Small intestine (tissue), 7 donors: ENCODE measurements around the gene ZBTB16. TPM values are rescaled to one million over a fixed set of nuclear protein-coding genes. Genes with fewer than 3 reads are reported as not detected.

Source experiments
- DNase-seq, 2 donors: peaks; one replicate each; pipeline versions ENCODE4 v3.0.0 to v3.0.0-alpha.2; 2013
- FAIRE-seq: peaks from 2 replicates; lab custom pipeline; 2012; peaks lifted over from hg19 to GRCh38; lab: Jason Lieb, UNC
- H3K27ac ChIP-seq, 3 donors: one replicate each; pipeline ENCODE4 v1.5.1; 2013; ENCODE audit warnings: low read length in 2 of 3, mild to moderate bottlenecking in 2 of 3, control low read depth in 1 of 3, inconsistent platforms in 1 of 3, low read depth in 1 of 3, moderate library complexity in 1 of 3
- H3K27me3 ChIP-seq, 3 donors: one replicate each; pipeline ENCODE4 v1.6.1; 2013; ENCODE audit warnings: low read length in 3 of 3, inconsistent platforms in 1 of 3; ENCODE audit not compliant: control insufficient read depth in 3 of 3, insufficient read depth in 3 of 3
- H3K36me3 ChIP-seq, 3 donors: one replicate each; pipeline ENCODE4 v1.6.1; 2013; ENCODE audit warnings: low read length in 3 of 3, inconsistent platforms in 1 of 3, low read depth in 1 of 3, mild to moderate bottlenecking in 1 of 3, moderate library complexity in 1 of 3; ENCODE audit not compliant: control insufficient read depth in 3 of 3, insufficient read depth in 2 of 3
- H3K4me1 ChIP-seq, 3 donors: one replicate each; pipeline ENCODE4 v1.6.1; 2013; ENCODE audit warnings: low read length in 2 of 3, inconsistent platforms in 1 of 3, low read depth in 1 of 3, mild to moderate bottlenecking in 1 of 3, moderate library complexity in 1 of 3; ENCODE audit not compliant: control insufficient read depth in 3 of 3, insufficient read depth in 2 of 3
- H3K4me3 ChIP-seq, 3 donors: one replicate each; pipeline ENCODE4 v1.5.1; 2013; ENCODE audit warnings: low read length in 3 of 3, control low read depth in 1 of 3, inconsistent platforms in 1 of 3, low read depth in 1 of 3, mild to moderate bottlenecking in 1 of 3, moderate library complexity in 1 of 3
- H3K9me3 ChIP-seq, 2 donors: one replicate each; pipeline ENCODE4 v1.6.1; 2013; ENCODE audit warnings: low read depth in 1 of 2, low read length in 1 of 2; ENCODE audit not compliant: control insufficient read depth in 2 of 2, insufficient read depth in 1 of 2
- WGBS, 3 donors: extraction: QIAGEN DNeasy Blood & Tissue Kit; methylation state at CpG; one replicate each; pipeline ENCODE4 v1.1.7; 2013; 5-methylcytosine and 5-hydroxymethylcytosine counted together
- polyA plus RNA-seq, 4 donors: library from polyadenylated mRNA; stranded (reverse) in 3 of 4; unstranded in 1 of 4; fragments of 200-250 nt in 3 of 4; fragments of 120-200 nt in 1 of 4; gene quantifications; one replicate each; pipeline versions ENCODE4 v1.2.1 to v1.2.3, GENCODE V29; 2013
- donor health status: healthy with polysubstance abuse.
- donor health status: control.
- donor health status: control.
- donor health status: Bipolar disorder and iron deficiency.
- donor health status: healthy.

ZBTB16 gene
- polyA plus RNA-seq, 4 donors, result 1.5 to 32.4 (median 17.4) TPM

DNA sequence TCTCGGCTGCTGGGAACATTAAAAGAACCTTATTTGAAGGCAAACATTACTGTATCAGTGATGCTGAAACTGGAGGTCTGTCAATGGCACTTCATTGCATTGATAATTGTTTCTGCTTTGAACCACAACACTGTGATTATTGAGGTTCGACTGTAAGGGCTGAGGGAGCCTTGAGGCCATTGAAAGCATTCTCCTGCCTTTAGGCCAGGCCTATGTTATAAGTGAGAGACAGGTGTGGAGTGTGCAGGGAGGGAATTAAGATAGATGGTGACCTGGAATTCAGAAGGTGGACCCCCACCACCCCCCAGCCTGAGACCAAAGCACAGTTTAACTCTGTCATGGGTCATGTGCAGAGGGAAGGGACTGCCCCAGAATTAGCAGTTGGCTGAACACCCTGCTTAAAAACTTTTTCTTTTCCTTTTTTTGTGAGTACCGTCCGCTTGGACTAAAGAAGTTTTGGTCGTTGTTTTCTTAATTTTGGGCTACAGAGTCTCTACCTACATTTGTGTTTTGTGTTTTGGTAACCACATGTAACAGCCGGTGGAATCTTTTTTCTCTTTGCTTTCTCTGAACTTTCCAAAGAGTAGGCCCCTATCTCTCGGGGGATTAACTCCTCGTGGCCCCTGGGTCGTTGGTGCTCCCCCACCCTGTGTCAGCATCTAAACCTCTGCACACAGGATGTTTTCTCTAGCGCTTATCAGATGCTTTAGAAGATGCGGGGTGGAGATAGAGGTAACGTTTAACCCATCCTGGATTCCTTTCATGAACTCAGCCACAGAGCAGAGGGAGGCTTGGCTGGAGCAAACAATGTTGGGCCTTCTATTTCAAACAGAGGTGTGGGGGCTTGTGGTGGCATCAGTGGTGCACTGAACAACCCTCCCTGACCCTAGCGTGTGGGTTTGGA lies 43.7 kb downstream of the ZBTB16 start:
- no peak overlapping the region for H3K4me3 ChIP-seq
- no peaks in the 10 kb centered on the region for H3K9me3 ChIP-seq
- WGBS, 3 donors, result 71 to 88% (median 76%) methylated on average over 13 of the region's 13 CpGs
- H3K27ac ChIP-seq, result no peak overlapping the region
- DNase-seq (no peak), FAIRE-seq (no peak)
- H3K36me3 ChIP-seq, result peaks cover 0 to 2% (median 0%) of the 10 kb centered on the region in 3 donors
- H3K27me3 ChIP-seq, result no peaks in the 10 kb centered on the region
- H3K4me1 ChIP-seq, result peaks cover 0 to 15% (median 5%) of the 10 kb centered on the region in 3 donors

DNA sequence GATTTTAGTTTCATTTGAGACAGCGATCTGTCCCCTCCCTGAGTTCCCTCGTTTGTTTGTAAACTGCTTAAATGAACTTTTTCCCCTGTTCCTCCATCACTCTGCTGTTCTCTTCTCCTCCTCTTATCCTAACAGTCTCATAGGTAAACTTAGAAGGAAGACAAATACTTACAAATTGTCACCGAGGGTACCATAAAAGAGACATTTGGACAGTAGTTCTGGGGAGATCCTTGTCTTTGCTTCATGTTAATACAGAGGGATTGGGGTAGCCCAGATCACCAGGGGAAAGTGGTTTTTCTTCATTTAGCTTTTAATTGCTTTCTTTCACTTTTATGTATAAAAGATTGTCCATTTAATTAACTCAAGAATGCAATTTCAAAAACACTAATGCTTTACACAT lies 46.1 kb downstream of the ZBTB16 start:
- Histone ChIP-seq H3K4me3 (no peak overlapping the region), H3K9me3 (no peaks in the 10 kb centered on the region), H3K4me1 (peaks cover 0 to 11% (median 0%) of the 10 kb centered on the region in 3 donors), H3K36me3 (peaks cover 0 to 2% (median 0%) of the 10 kb centered on the region in 3 donors), H3K27ac (no peak overlapping the region), H3K27me3 (peaks cover 0 to 3% (median 0%) of the 10 kb centered on the region in 3 donors)
- WGBS, 3 donors, result 68 to 74% (median 68%) methylated on average over 3 of the region's 3 CpGs
- DNase-seq (no peak), FAIRE-seq (no peak)

DNA sequence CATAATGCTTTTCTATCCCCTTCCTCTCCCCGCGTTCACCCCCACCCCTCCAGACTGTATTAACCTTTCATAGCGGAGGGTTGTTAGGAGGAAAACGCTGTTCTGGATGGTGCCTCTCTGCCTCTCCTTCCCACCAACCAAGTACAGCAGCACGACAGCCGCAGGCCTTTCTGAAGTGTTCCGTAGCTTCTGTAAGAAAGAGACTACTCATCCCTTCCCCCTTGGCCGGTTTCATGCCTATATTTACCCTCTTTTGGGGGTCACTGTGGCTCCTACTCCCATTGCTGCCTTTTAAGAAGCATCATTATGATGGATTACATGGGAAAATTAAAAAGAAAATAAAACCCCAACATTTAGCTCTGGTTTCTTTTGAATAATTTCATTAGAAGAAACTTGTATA lies 46.5 kb downstream of the ZBTB16 start:
- H3K4me3 ChIP-seq, result no peak overlapping the region
- 79 to 92% (median 88%) methylated on average over 8 of the region's 8 CpGs for WGBS, 3 donors
- H3K9me3 ChIP-seq, result no peaks in the 10 kb centered on the region
- peaks cover 0 to 11% (median 0%) of the 10 kb centered on the region in 3 donors for H3K4me1 ChIP-seq
- peaks cover 0 to 3% (median 0%) of the 10 kb centered on the region in 3 donors for H3K27me3 ChIP-seq
- H3K36me3 ChIP-seq, result peaks cover 0 to 2% (median 0%) of the 10 kb centered on the region in 3 donors
- H3K27ac ChIP-seq, result no peak overlapping the region
- no peak for DNase-seq
- FAIRE-seq, result no peak

DNA sequence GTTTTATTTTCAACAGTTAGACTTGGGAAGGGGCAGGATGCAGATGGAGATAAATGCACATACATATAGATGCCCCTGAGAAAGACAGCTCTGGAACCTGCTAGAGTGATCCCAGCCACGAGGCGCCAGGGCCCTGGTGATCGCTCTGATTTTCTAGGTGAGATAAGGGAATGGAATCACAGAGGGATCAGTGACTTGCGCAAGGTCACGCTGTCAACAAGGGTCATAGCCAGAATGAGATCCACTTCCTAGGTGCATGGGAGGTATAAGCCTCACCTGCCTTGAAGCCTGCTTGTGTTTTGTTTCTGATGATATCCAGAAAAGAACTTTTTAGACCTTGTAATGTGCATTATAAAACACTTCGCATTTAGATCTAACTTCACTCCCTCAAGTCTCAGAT lies 47.5 kb downstream of the ZBTB16 start:
- no peak overlapping the region for H3K27ac ChIP-seq
- no peak overlapping the region for H3K4me3 ChIP-seq
- no peaks in the 10 kb centered on the region for H3K9me3 ChIP-seq
- FAIRE-seq (no peak), DNase-seq (no peak)
- peaks cover 0 to 2% (median 0%) of the 10 kb centered on the region in 3 donors for H3K36me3 ChIP-seq
- H3K27me3 ChIP-seq, result peaks cover 0 to 3% (median 0%) of the 10 kb centered on the region in 3 donors
- peaks cover 0 to 13% (median 0%) of the 10 kb centered on the region in 3 donors for H3K4me1 ChIP-seq
- WGBS, 3 donors, result 87 to 95% (median 93%) methylated on average over 6 of the region's 6 CpGs

DNA sequence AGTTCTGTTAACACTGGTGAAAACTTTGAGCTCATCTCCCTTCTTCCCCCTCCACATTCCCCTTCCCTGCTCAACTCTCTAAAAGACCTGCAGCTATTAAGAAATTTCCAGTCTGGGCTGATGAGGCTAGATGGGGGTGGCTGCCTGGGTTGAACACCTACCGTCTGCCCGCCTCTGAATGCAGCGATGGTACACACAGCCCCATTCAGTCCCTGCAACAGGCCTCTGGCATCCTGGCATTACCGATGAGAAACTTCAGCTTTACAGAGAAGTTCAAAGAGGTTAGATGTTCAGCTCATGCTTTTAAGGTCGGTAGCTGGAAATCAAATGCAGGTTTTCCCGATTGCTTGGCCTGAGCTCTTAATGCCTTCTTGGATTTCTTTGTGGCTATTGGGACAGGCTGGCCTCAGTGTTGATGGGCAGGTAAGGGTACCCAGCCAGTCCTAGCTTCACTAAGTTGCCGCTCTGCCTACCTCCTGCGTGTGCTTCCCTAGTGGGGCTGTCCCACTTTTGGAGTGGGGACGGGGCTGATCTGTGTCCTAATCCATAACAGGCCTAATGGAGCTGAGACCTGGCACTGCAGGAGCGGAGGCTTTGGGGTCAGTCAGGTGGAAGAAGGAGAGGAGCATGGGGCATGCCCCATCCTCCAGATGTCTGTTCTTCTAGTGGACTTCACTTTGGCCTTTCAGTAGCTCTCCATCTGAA lies 49.1 kb downstream of the ZBTB16 start:
- Histone ChIP-seq H3K27me3 (peaks cover 0 to 3% (median 0%) of the 10 kb centered on the region in 3 donors), H3K4me3 (no peak overlapping the region), H3K9me3 (no peaks in the 10 kb centered on the region), H3K27ac (no peak overlapping the region), H3K4me1 (peaks cover 0 to 13% (median 0%) of the 10 kb centered on the region in 3 donors), H3K36me3 (peaks cover 0 to 2% (median 0%) of the 10 kb centered on the region in 3 donors)
- FAIRE-seq (no peak), DNase-seq (no peak)
- 91 to 94% (median 93%) methylated on average over 10 of the region's 10 CpGs for WGBS, 3 donors

DNA sequence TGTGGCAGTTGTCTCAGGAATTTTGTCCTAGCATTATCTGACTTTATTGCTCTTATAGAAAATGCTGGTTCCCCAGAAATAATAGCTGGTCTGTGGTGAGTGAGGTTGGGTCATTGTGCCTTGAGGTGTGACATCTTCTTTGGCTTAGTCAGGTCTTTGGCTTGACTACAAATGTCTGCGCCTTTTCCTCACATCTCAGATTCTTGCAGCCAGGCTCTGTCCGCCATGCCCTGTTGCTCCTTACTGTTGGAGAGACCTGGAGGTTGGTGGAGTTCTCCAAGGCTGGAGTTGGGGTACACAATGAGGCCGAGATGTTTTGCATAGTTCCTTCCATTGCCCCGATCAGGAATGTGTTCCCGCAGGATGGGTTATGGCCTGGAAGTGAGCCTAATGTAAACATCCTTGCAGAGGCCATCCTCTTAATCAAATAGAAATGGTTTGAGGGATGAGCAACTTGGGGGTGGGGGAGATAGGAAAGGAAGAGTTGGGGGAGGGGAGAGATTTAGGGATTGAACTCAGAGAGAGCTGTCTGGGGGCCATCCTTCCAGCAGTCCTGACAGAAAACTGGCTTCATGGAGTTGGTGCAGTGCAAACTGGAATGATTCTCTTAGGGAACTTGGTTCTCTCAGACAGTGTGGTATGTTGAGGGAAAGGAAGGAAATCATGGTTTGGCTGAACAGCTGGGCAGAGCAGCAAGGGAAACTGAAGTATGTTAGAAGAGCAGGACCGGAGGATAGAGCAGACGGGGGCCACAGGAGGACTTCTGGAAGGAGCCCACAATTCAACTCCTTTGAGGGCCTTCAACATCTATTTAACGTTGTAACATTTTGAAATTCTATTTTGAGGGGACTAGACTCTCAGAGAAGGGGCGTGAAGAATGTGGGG lies 49.9 kb downstream of the ZBTB16 start:
- WGBS, 3 donors, result 74 to 93% (median 81%) methylated on average over 9 of the region's 9 CpGs
- DNase-seq (no peak), FAIRE-seq (no peak)
- Histone ChIP-seq H3K27me3 (peaks cover 0 to 3% (median 0%) of the 10 kb centered on the region in 3 donors), H3K27ac (peak overlapping the region in 1 of 3 donors; percentile 17), H3K4me3 (no peak overlapping the region), H3K9me3 (no peaks in the 10 kb centered on the region), H3K36me3 (peaks cover 0 to 2% (median 0%) of the 10 kb centered on the region in 3 donors), H3K4me1 (peaks cover 0 to 10% (median 0%) of the 10 kb centered on the region in 3 donors)

DNA sequence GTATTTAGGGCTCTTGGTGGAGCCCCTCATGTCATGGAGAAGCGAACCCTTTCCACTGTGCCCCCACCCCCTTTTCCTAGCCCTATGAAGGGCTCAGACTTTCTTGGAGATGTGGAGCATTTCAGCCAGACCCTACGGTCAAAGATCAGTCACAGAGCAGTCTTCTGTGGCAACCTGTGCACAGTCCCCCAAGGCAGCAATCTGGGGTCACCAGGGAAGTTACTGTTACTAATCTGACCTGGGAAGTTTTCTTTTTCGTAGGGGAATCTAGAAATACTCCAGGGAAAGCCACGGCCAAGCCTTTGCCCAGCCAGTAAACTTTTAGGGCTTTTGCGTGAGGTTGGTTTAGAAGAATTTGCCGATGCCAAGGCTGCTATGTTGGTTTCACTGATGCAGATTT lies 50.6 kb downstream of the ZBTB16 start:
- no peaks in the 10 kb centered on the region for H3K9me3 ChIP-seq
- WGBS, 3 donors, result 90 to 93% (median 91%) methylated on average over 6 of the region's 6 CpGs
- H3K4me1 ChIP-seq, result peaks cover 0 to 10% (median 0%) of the 10 kb centered on the region in 3 donors
- FAIRE-seq (no peak), DNase-seq (no peak)
- no peak overlapping the region for H3K4me3 ChIP-seq
- peaks cover 0 to 3% (median 0%) of the 10 kb centered on the region in 3 donors for H3K27me3 ChIP-seq
- H3K36me3 ChIP-seq, result peaks cover 0 to 1% (median 0%) of the 10 kb centered on the region in 3 donors
- H3K27ac ChIP-seq, result peak overlapping the region in 1 of 3 donors; percentile 17
